IPS-18a (cell line): ENCODE measurements around the gene NUDT7.

Experiments
- H3K27ac ChIP-seq: one replicate; pipeline ENCODE4 v1.5.1; 2013; ENCODE audit warnings: low read length
- H3K27me3 ChIP-seq: one replicate; pipeline ENCODE4 v1.6.1; 2013; ENCODE audit warnings: mild to moderate bottlenecking, low read length; ENCODE audit not compliant: control insufficient read depth, insufficient read depth
- H3K36me3 ChIP-seq: one replicate; pipeline ENCODE4 v1.6.1; 2013; ENCODE audit warnings: low read depth, low read length; ENCODE audit not compliant: control insufficient read depth
- H3K4me1 ChIP-seq: one replicate; pipeline ENCODE4 v1.6.1; 2013; ENCODE audit warnings: low read depth, low read length; ENCODE audit not compliant: control insufficient read depth
- H3K4me3 ChIP-seq: one replicate; pipeline ENCODE4 v1.5.1; 2013; ENCODE audit warnings: low read length
- H3K9ac ChIP-seq: one replicate; pipeline ENCODE4 v1.6.1; 2013; ENCODE audit warnings: mild to moderate bottlenecking, low read length, moderate library complexity
- H3K9me3 ChIP-seq: one replicate; pipeline ENCODE4 v1.6.1; 2013; ENCODE audit warnings: low read depth, low read length; ENCODE audit not compliant: control insufficient read depth

The NUDT7 gene

GRCh38 chr16:77784441-77785372, 62.4 kb downstream of the NUDT7 start:
- Histone ChIP-seq H3K9me3 (no peaks in the 10 kb centered on the region), H3K9ac (no peak overlapping the region), H3K36me3 (no peaks in the 10 kb centered on the region), H3K4me1 (no peaks in the 10 kb centered on the region), H3K4me3 (no peak overlapping the region), H3K27ac (no peak overlapping the region), H3K27me3 (peaks cover 31% of the 10 kb centered on the region)

GRCh38 chr16:77785373-77785764, 63.1 kb downstream of the NUDT7 start:
- Histone ChIP-seq H3K9me3 (no peaks in the 10 kb centered on the region), H3K9ac (no peak overlapping the region), H3K27ac (no peak overlapping the region), H3K4me3 (no peak overlapping the region), H3K36me3 (no peaks in the 10 kb centered on the region), H3K27me3 (peaks cover 37% of the 10 kb centered on the region), H3K4me1 (peaks cover 5% of the 10 kb centered on the region)

GRCh38 chr16:77786186-77786847, 64.0 kb downstream of the NUDT7 start:
- peaks cover 38% of the 10 kb centered on the region for H3K27me3 ChIP-seq

GRCh38 chr16:77787452-77787851, 65.1 kb downstream of the NUDT7 start:
- no peak overlapping the region for H3K27ac ChIP-seq
- H3K9ac ChIP-seq, result no peak overlapping the region

More at GRCh38 chr16:77786186-77786847, 64.0 kb downstream of the NUDT7 start:
- Histone ChIP-seq H3K36me3 (no peaks in the 10 kb centered on the region), H3K9me3 (no peaks in the 10 kb centered on the region), H3K9ac (no peak overlapping the region), H3K27ac (no peak overlapping the region), H3K4me3 (no peak overlapping the region), H3K4me1 (peaks cover 11% of the 10 kb centered on the region)

GRCh38 chr16:77788181-77789084, 66.1 kb downstream of the NUDT7 start, which contains the start of gene VAT1L:
TSS of gene VAT1L (plus strand) at chr16:77788564. CDS start at chr16:77788683, 119 bp downstream.
- H3K4me1 ChIP-seq, result peaks cover 11% of the 10 kb centered on the region
- H3K4me3 ChIP-seq, result peak within 1 kb of the TSS; percentile 90
- no peaks in the 10 kb centered on the region for H3K36me3 ChIP-seq
- H3K9ac ChIP-seq, result peak within 1 kb of the TSS; percentile 48
- H3K27ac ChIP-seq, result peak within 1 kb of the TSS; percentile 26
- no peaks in the 10 kb centered on the region for H3K9me3 ChIP-seq
- H3K27me3 ChIP-seq, result peaks cover 38% of the 10 kb centered on the region

More at GRCh38 chr16:77787452-77787851, 65.1 kb downstream of the NUDT7 start:
- Histone ChIP-seq H3K36me3 (no peaks in the 10 kb centered on the region), H3K4me3 (peak overlapping the region; percentile 90), H3K4me1 (peaks cover 11% of the 10 kb centered on the region), H3K9me3 (no peaks in the 10 kb centered on the region), H3K27me3 (peaks cover 38% of the 10 kb centered on the region)

GRCh38 chr16:77789085-77790008, 67.0 kb downstream of the NUDT7 start:
- Histone ChIP-seq H3K9me3 (no peaks in the 10 kb centered on the region), H3K4me3 (peak overlapping the region; percentile 90), H3K27ac (no peak overlapping the region), H3K9ac (peak overlapping the region; percentile 48), H3K36me3 (peaks cover 6% of the 10 kb centered on the region), H3K27me3 (peaks cover 38% of the 10 kb centered on the region), H3K4me1 (peaks cover 11% of the 10 kb centered on the region)

DNA sequence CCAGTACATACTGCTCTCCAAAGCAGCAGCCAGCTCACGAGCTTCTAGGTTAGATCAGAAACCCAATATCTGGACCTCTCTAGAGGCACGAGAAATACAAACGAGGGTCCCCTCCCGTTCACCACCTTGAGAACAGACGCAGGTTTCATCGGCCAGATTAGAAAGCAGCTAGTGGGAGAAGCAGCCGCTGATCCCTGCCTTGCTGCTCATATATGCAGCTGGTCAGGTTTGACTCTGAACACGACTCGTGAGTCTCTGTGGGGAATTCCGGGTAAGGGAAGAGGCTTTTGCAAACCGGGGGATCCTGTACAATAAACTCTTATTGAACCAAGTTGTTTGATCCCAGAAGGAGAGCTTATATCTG, 67.7 kb downstream of the NUDT7 start:
- Histone ChIP-seq H3K4me3 (peak overlapping the region; percentile 90), H3K9me3 (no peaks in the 10 kb centered on the region), H3K27me3 (peaks cover 38% of the 10 kb centered on the region), H3K9ac (peak overlapping the region; percentile 48), H3K36me3 (peaks cover 6% of the 10 kb centered on the region), H3K27ac (no peak overlapping the region), H3K4me1 (peaks cover 11% of the 10 kb centered on the region)

- Histone ChIP-seq H3K4me3 (peak overlapping the region; percentile 90), H3K9me3 (no peaks in the 10 kb centered on the region), H3K27me3 (peaks cover 37% of the 10 kb centered on the region), H3K4me1 (peaks cover 11% of the 10 kb centered on the region), H3K9ac (no peak overlapping the region), H3K36me3 (peaks cover 6% of the 10 kb centered on the region), H3K27ac (no peak overlapping the region)
Measured at GRCh38 chr16:77790912-77791311, 68.6 kb downstream of the NUDT7 start.
